ENCODE measurements around the gene CD99.

The CD99 gene

GRCh38 chrX:2697741-2698299 lies 6.7 kb downstream of the CD99 start:
- H3K4me1 ChIP-seq, result no peaks in the 10 kb centered on the region
- TF ChIP-seq, protein P1, sequence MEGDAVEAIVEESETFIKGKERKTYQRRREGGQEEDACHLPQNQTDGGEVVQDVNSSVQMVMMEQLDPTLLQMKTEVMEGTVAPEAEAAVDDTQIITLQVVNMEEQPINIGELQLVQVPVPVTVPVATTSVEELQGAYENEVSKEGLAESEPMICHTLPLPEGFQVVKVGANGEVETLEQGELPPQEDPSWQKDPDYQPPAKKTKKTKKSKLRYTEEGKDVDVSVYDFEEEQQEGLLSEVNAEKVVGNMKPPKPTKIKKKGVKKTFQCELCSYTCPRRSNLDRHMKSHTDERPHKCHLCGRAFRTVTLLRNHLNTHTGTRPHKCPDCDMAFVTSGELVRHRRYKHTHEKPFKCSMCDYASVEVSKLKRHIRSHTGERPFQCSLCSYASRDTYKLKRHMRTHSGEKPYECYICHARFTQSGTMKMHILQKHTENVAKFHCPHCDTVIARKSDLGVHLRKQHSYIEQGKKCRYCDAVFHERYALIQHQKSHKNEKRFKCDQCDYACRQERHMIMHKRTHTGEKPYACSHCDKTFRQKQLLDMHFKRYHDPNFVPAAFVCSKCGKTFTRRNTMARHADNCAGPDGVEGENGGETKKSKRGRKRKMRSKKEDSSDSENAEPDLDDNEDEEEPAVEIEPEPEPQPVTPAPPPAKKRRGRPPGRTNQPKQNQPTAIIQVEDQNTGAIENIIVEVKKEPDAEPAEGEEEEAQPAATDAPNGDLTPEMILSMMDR (IDR thresholded peaks at IDR 0.05), result no peak
- H3K9ac ChIP-seq, result no peak overlapping the region

DNA sequence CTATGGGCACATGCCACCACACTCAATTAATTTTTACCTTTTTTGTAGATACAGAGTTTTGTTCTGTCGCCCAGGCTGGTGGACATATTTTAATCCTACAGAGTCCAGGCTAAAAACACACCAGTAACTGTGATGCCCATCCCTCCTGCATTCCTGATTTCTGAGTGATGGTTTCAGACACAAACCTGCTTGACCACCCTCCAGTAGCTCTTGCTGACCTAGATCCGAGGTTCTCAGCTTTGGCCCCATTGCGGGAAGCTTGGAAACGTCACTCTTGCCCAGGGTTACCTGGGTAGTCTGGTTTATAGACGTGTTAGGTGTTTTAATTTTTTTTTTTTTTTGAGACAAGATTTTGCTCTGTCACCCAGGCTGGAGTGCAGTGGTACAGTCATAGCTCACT lies 7.5 kb downstream of the CD99 start:
- H3K4me1 ChIP-seq, result no peaks in the 10 kb centered on the region
- TF ChIP-seq, protein P1 (IDR thresholded peaks at IDR 0.05), result no peak
- no peak overlapping the region for H2AFZ ChIP-seq
- no peak overlapping the region for H3K27ac ChIP-seq
- peaks cover 30% of the 10 kb centered on the region for H3K79me2 ChIP-seq
- no peak overlapping the region for H3K4me2 ChIP-seq (ENCODE audit: low read length)
- no peak overlapping the region for H3K9ac ChIP-seq
- no peaks in the 10 kb centered on the region for H3K9me3 ChIP-seq (ENCODE audit: control insufficient read depth, low read length)
- H3K4me3 ChIP-seq (ENCODE audit: low read depth, low read length), result no peak overlapping the region
- no peaks in the 10 kb centered on the region for H3K36me3 ChIP-seq (ENCODE audit: control insufficient read depth, insufficient read depth, low read length)
- H3K27me3 ChIP-seq (ENCODE audit: control insufficient read depth, insufficient read depth, low read length), result no peaks in the 10 kb centered on the region

More at GRCh38 chrX:2697741-2698299, 6.7 kb downstream of the CD99 start:
- Histone ChIP-seq H3K79me2 (peaks cover 28% of the 10 kb centered on the region), H3K27ac (no peak overlapping the region), H3K36me3 (ENCODE audit: control insufficient read depth, insufficient read depth, low read length) (no peaks in the 10 kb centered on the region), H3K27me3 (ENCODE audit: control insufficient read depth, insufficient read depth, low read length) (no peaks in the 10 kb centered on the region), H3K4me3 (ENCODE audit: low read depth, low read length) (no peak overlapping the region), H2AFZ (no peak overlapping the region), H3K9me3 (ENCODE audit: control insufficient read depth, low read length) (no peaks in the 10 kb centered on the region), H3K4me2 (ENCODE audit: low read length) (no peak overlapping the region)

DNA sequence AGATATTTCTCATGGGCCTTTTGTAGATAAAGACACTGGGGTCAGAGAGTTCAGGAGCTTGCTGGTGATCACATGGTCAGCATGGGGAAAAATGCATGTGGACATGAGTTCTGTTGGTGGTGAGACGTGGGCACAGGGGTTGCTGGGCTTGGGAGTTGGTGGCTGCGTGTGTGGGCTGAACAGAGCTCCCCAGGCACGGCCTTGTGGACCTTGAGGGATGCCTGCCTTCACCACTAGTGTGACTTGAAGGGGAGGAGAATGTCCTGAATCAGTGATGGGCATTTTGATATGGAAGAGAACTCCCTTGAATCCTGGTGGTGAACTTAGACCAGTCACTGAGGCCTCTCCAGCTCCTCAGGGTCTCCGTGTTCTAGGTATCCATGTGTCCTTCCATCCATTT lies 8.9 kb downstream of the CD99 start:
- H3K9ac ChIP-seq, result no peak overlapping the region
- no peak overlapping the region for H3K4me2 ChIP-seq (ENCODE audit: low read length)
- H3K27ac ChIP-seq, result no peak overlapping the region
- H3K4me3 ChIP-seq (ENCODE audit: low read depth, low read length), result no peak overlapping the region
- H3K4me1 ChIP-seq, result no peaks in the 10 kb centered on the region
- H3K79me2 ChIP-seq, result peaks cover 32% of the 10 kb centered on the region
- H3K36me3 ChIP-seq (ENCODE audit: control insufficient read depth, insufficient read depth, low read length), result no peaks in the 10 kb centered on the region
- TF ChIP-seq, protein P1 (IDR thresholded peaks at IDR 0.05), result no peak
- H3K9me3 ChIP-seq (ENCODE audit: control insufficient read depth, low read length), result no peaks in the 10 kb centered on the region
- no peak overlapping the region for H2AFZ ChIP-seq
- H3K27me3 ChIP-seq (ENCODE audit: control insufficient read depth, insufficient read depth, low read length), result no peaks in the 10 kb centered on the region

DNA sequence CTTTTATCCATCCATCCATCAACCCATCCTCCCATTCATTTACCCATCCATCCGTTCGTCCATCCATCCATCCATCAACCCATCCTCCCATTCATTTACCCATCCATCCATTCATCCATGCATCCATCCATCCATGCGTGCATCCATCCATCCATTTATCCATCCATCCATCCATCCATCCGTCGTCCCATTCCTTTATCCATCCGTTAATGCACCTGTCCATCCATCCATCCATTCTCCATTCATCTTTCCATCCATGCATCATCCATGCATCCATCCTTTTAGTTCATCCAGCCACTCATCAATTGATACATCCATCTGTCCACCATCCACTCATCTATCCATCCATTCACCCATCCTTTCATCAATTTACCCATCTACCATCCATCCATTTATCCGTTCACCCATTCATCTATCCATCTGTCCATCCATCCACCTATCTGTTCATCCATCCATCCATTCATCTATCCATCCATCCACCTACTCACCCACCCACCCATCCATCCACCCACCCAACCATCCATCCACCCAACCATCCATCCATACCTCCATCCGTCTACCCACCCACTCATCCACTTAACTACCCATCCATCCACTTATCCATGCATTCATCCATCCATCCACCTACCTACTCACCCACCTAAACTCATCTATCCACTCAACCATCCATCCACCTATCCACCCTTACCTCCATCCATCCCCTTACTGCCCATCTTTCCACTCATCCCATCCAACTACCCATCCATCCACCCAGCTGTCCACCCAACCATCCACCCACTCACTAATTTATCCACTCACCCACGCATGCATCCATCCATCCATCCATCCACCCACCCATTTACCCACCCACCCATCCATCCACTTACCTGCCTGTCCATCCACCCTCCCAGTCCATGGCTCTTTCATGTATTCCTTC lies 9.6 kb downstream of the CD99 start:
- no peak overlapping the region for H3K9ac ChIP-seq
- TF ChIP-seq, protein P1 (IDR thresholded peaks at IDR 0.05), result no peak
- H3K4me1 ChIP-seq, result no peaks in the 10 kb centered on the region
- H3K4me2 ChIP-seq (ENCODE audit: low read length), result no peak overlapping the region
- no peaks in the 10 kb centered on the region for H3K27me3 ChIP-seq (ENCODE audit: control insufficient read depth, insufficient read depth, low read length)
- H3K27ac ChIP-seq, result no peak overlapping the region
- H2AFZ ChIP-seq, result no peak overlapping the region
- H3K79me2 ChIP-seq, result peaks cover 29% of the 10 kb centered on the region
- no peaks in the 10 kb centered on the region for H3K9me3 ChIP-seq (ENCODE audit: control insufficient read depth, low read length)
- no peaks in the 10 kb centered on the region for H3K36me3 ChIP-seq (ENCODE audit: control insufficient read depth, insufficient read depth, low read length)
- no peak overlapping the region for H3K4me3 ChIP-seq (ENCODE audit: low read depth, low read length)
